ENCODE results near the gene TATDN2.

TATDN2 gene

DNA sequence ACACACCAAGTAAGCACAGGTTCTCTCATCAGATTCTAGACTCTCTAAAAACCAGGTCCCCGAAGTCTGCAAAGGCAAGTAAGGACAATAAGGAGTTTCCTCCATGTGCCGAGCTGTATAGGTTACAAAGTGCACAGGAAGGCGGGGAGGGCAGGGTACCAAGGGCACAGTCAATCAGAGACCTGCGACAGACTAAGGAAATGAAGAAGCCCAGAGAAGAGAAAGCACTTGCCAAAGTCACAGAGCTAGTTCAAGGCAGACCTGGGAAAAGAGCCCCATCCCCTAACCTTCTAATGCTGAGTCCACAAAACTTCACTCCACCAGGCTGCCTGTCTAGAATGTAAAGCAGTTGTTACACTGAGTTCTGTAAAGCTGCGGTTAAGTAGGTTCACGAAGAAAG, 71.0 kb downstream of the TATDN2 start:
- Histone ChIP-seq H3F3A (ENCODE audit: low read depth) (no peaks in the 10 kb centered on the region), H3K4me1 (ENCODE audit: insufficient read depth, low read length, poor library complexity, severe bottlenecking) (peaks cover 8% of the 10 kb centered on the region), H3K9me3 (ENCODE audit: insufficient read depth, low read depth, low read length) (no peaks in the 10 kb centered on the region), H2AFZ (ENCODE audit: low read length) (no peak overlapping the region), H3K27me3 (ENCODE audit: insufficient read depth, low read length, poor library complexity, severe bottlenecking) (no peaks in the 10 kb centered on the region), H3K36me3 (ENCODE audit: insufficient read depth, low read length) (peaks cover 31% of the 10 kb centered on the region; the same call in 1 of the 2 replicates), H4K20me1 (ENCODE audit: insufficient read depth, low read length, poor library complexity, severe bottlenecking) (peaks cover 19% of the 10 kb centered on the region), H3K4me2 (ENCODE audit: low read depth, low read length, poor library complexity, severe bottlenecking) (peak overlapping the region; percentile 90), H3K9me2 (replicated peaks; ENCODE audit: low read depth, low read length) (no peaks in the 10 kb centered on the region), H3K4me3 (ENCODE audit: low read length, poor library complexity, severe bottlenecking) (peak overlapping the region; percentile 97), H3K79me2 (ENCODE audit: insufficient read depth, low read length) (peaks cover 35% of the 10 kb centered on the region), H3K9ac (ENCODE audit: low read depth, low read length, poor library complexity, severe bottlenecking) (peak overlapping the region; percentile 99)
- TF ChIP-seq CTCF (conservative IDR thresholded peaks at IDR 0.05; ENCODE audit: low read length): no peak
- no peak for TF ChIP-seq EZH2phosphoT487 (IDR thresholded peaks at IDR 0.05; ENCODE audit: borderline replicate concordance)

GRCh38 chr3:10319804-10320203, 71.5 kb downstream of the TATDN2 start:
- Histone ChIP-seq H3K9me3 (ENCODE audit: insufficient read depth, low read depth, low read length) (no peaks in the 10 kb centered on the region), H3K4me1 (ENCODE audit: insufficient read depth, low read length, poor library complexity, severe bottlenecking) (peaks cover 8% of the 10 kb centered on the region), H3K79me2 (ENCODE audit: insufficient read depth, low read length) (peaks cover 35% of the 10 kb centered on the region), H3K27me3 (ENCODE audit: insufficient read depth, low read length, poor library complexity, severe bottlenecking) (no peaks in the 10 kb centered on the region), H3K9ac (ENCODE audit: low read depth, low read length, poor library complexity, severe bottlenecking) (peak overlapping the region; percentile 99), H2AFZ (ENCODE audit: low read length) (no peak overlapping the region), H3F3A (ENCODE audit: low read depth) (no peaks in the 10 kb centered on the region), H4K20me1 (ENCODE audit: insufficient read depth, low read length, poor library complexity, severe bottlenecking) (peaks cover 19% of the 10 kb centered on the region), H3K36me3 (ENCODE audit: insufficient read depth, low read length) (peaks cover 25% of the 10 kb centered on the region; the same call in 1 of the 2 replicates), H3K4me2 (ENCODE audit: low read depth, low read length, poor library complexity, severe bottlenecking) (peak overlapping the region; percentile 90), H3K9me2 (replicated peaks; ENCODE audit: low read depth, low read length) (no peaks in the 10 kb centered on the region), H3K4me3 (ENCODE audit: low read length, poor library complexity, severe bottlenecking) (peak overlapping the region; percentile 97)
- TF ChIP-seq EZH2phosphoT487 (IDR thresholded peaks at IDR 0.05; ENCODE audit: borderline replicate concordance) (no peak), CTCF (conservative IDR thresholded peaks at IDR 0.05; ENCODE audit: low read length) (no peak)

DNA sequence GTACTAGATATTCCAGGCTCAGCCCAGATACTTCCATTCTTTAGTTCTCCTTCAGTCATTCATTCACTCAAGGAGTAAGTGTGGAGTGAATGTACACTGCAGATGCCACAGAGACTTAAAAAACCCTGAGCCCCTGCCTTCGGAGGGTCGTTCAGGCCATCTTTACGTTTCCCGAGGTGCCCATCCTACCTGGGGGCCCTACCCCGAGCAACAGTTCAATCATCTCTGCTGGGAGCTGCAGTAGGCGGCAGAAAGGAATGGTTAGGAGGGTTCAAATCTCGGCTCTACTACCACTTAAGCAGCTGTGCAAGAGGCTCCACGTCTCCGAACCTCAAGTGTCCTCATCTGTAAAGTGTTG, 72.0 kb downstream of the TATDN2 start:
- H3K4me3 ChIP-seq (ENCODE audit: low read length, poor library complexity, severe bottlenecking): peak overlapping the region; percentile 97
- peak overlapping the region; percentile 90 for H3K4me2 ChIP-seq (ENCODE audit: low read depth, low read length, poor library complexity, severe bottlenecking)
- H2AFZ ChIP-seq (ENCODE audit: low read length): peak overlapping the region; percentile 76
- peaks cover 8% of the 10 kb centered on the region for H3K4me1 ChIP-seq (ENCODE audit: insufficient read depth, low read length, poor library complexity, severe bottlenecking)
- no peaks in the 10 kb centered on the region for H3F3A ChIP-seq (ENCODE audit: low read depth)
- H4K20me1 ChIP-seq (ENCODE audit: insufficient read depth, low read length, poor library complexity, severe bottlenecking): peaks cover 19% of the 10 kb centered on the region
- H3K9me2 ChIP-seq (replicated peaks; ENCODE audit: low read depth, low read length): no peaks in the 10 kb centered on the region
- H3K27me3 ChIP-seq (ENCODE audit: insufficient read depth, low read length, poor library complexity, severe bottlenecking): no peaks in the 10 kb centered on the region
- H3K79me2 ChIP-seq (ENCODE audit: insufficient read depth, low read length): peaks cover 35% of the 10 kb centered on the region
- no peak for TF ChIP-seq EZH2phosphoT487 (IDR thresholded peaks at IDR 0.05; ENCODE audit: borderline replicate concordance)
- no peak for TF ChIP-seq CTCF (conservative IDR thresholded peaks at IDR 0.05; ENCODE audit: low read length)
- H3K36me3 ChIP-seq (ENCODE audit: insufficient read depth, low read length): peaks cover 22% of the 10 kb centered on the region; the same call in 1 of the 2 replicates
- no peaks in the 10 kb centered on the region for H3K9me3 ChIP-seq (ENCODE audit: insufficient read depth, low read depth, low read length)
- H3K9ac ChIP-seq (ENCODE audit: low read depth, low read length, poor library complexity, severe bottlenecking): peak overlapping the region; percentile 99

Measured in Loucy (cell line).